ENCODE results near the gene ZBTB20. TPM values are rescaled to one million over a fixed set of nuclear protein-coding genes. Genes with fewer than 3 reads are reported as not detected.

ZBTB20 gene
- total RNA-seq, 1 experiment from 2014 or later, result 10.7 TPM

DNA sequence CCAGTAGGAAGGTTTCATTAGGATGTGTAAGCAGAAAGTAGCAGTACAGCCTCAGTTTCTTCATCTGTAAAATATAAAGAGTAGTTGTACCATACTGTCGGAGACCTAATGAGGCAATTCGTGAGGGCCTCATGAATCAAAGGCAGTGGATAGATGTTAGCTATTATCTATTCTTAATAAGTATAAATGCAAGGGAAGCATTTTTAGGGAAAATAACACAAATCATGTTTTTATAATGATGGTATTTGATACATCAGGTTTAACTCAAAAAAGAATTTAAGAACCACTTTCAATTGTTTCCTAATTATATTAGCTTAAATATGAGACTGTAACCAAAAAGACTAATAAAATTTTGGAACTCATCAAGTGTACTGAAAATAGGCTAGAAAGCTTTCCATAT is 309.1 kb downstream of the ZBTB20 start:
- no TSS peak for BruUV-seq (replicated peaks)
- peaks cover 5% of the 10 kb centered on the region for H3K36me3 Mint-ChIP-seq (ENCODE audit: insufficient read depth, unreplicated experiment)
- CTCF ChIA-PET, result no interaction called here
- POLR2A ChIA-PET, result no interaction called here
- H3K9me3 Mint-ChIP-seq (ENCODE audit: unreplicated experiment), result no peaks in the 10 kb centered on the region
- no peak for TF ChIP-seq CTCF (IDR thresholded peaks at IDR 0.05; ENCODE audit: unreplicated experiment)
- H3K4me3 Mint-ChIP-seq (ENCODE audit: unreplicated experiment), result no peak overlapping the region
- H3K4me1 Mint-ChIP-seq (ENCODE audit: insufficient read depth, unreplicated experiment), result peaks cover 10% of the 10 kb centered on the region
- no peaks in the 10 kb centered on the region for H3K27me3 Mint-ChIP-seq (ENCODE audit: insufficient read depth, unreplicated experiment)
- no peak for DNase-seq (ENCODE audit: unreplicated experiment)
- intact Hi-C loops (cut with micrococcal nuclease), result no loop called here
- H3K27ac Mint-ChIP-seq (ENCODE audit: low read depth, unreplicated experiment), result no peak overlapping the region

GRCh38 chr3:114834175-114834940 is 312.7 kb downstream of the ZBTB20 start:
- H3K9me3 Mint-ChIP-seq (ENCODE audit: unreplicated experiment), result no peaks in the 10 kb centered on the region
- no peak for TF ChIP-seq CTCF (IDR thresholded peaks at IDR 0.05; ENCODE audit: unreplicated experiment)
- CTCF ChIA-PET, result interaction anchor here (2.4 kb wide), 1 partner anchor 258 kb away, joined by 8 read pairs; no protein-coding TSS in a partner anchor
- POLR2A ChIA-PET, result no interaction called here
- no peaks in the 10 kb centered on the region for H3K27me3 Mint-ChIP-seq (ENCODE audit: insufficient read depth, unreplicated experiment)
- intact Hi-C loops (cut with micrococcal nuclease), result no loop called here
- H3K4me1 Mint-ChIP-seq (ENCODE audit: insufficient read depth, unreplicated experiment), result no peaks in the 10 kb centered on the region
- no TSS peak for BruUV-seq (replicated peaks)
- H3K4me3 Mint-ChIP-seq (ENCODE audit: unreplicated experiment), result no peak overlapping the region
- H3K36me3 Mint-ChIP-seq (ENCODE audit: insufficient read depth, unreplicated experiment), result peaks cover 5% of the 10 kb centered on the region
- DNase-seq (ENCODE audit: unreplicated experiment), result no peak
- H3K27ac Mint-ChIP-seq (ENCODE audit: low read depth, unreplicated experiment), result no peak overlapping the region

GRCh38 chr3:114831861-114832260 is 315.2 kb downstream of the ZBTB20 start:
- Mint-ChIP-seq H3K9me3 (ENCODE audit: unreplicated experiment) (no peaks in the 10 kb centered on the region), H3K4me3 (ENCODE audit: unreplicated experiment) (no peak overlapping the region), H3K36me3 (ENCODE audit: insufficient read depth, unreplicated experiment) (no peaks in the 10 kb centered on the region), H3K4me1 (ENCODE audit: insufficient read depth, unreplicated experiment) (no peaks in the 10 kb centered on the region), H3K27ac (ENCODE audit: low read depth, unreplicated experiment) (no peak overlapping the region), H3K27me3 (ENCODE audit: insufficient read depth, unreplicated experiment) (no peaks in the 10 kb centered on the region)
- no peak for DNase-seq (ENCODE audit: unreplicated experiment)
- BruUV-seq (replicated peaks), result no TSS peak
- intact Hi-C loops (cut with micrococcal nuclease), result no loop called here
- no peak for TF ChIP-seq CTCF (IDR thresholded peaks at IDR 0.05; ENCODE audit: unreplicated experiment)
- POLR2A ChIA-PET, result interaction anchor here (0.9 kb wide), 1 partner anchor 8 kb away, joined by 3 read pairs; no protein-coding TSS in a partner anchor
- CTCF ChIA-PET, result interaction anchor here (1.2 kb wide), 1 partner anchor 469 kb away, joined by 3 read pairs; no protein-coding TSS in a partner anchor

DNA sequence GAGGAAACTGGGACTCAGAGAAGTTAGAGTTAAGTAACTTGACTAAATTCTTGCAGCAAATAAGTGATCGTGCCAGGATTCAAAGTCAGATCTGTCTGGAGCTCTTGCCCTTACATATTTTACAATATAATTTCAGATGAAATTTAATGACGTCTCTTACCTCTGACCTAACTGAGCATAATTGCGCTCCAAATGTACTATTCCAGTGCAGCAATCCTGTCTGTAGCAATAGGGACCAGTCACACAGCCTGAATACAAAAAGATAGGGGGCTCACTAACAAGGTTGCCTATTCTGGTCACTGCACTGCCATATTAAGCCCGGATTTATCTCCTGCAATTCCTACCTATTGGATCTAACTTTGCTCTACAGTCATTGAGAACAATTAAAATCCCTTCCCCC is 316.4 kb downstream of the ZBTB20 start:
- TF ChIP-seq CTCF (IDR thresholded peaks at IDR 0.05; ENCODE audit: unreplicated experiment), result no peak
- H3K27me3 Mint-ChIP-seq (ENCODE audit: insufficient read depth, unreplicated experiment), result no peaks in the 10 kb centered on the region
- H3K4me3 Mint-ChIP-seq (ENCODE audit: unreplicated experiment), result no peak overlapping the region
- H3K9me3 Mint-ChIP-seq (ENCODE audit: unreplicated experiment), result no peaks in the 10 kb centered on the region
- no peaks in the 10 kb centered on the region for H3K4me1 Mint-ChIP-seq (ENCODE audit: insufficient read depth, unreplicated experiment)
- intact Hi-C loops (cut with micrococcal nuclease), result no loop called here
- no TSS peak for BruUV-seq (replicated peaks)
- DNase-seq (ENCODE audit: unreplicated experiment), result no peak
- H3K27ac Mint-ChIP-seq (ENCODE audit: low read depth, unreplicated experiment), result no peak overlapping the region
- CTCF ChIA-PET, result interaction anchor here (0.6 to 1.3 kb wide), 3 partner anchors 387 to 887 kb away, joined by 3 to 5 read pairs (median 4); no protein-coding TSS in a partner anchor
- no peaks in the 10 kb centered on the region for H3K36me3 Mint-ChIP-seq (ENCODE audit: insufficient read depth, unreplicated experiment)
- POLR2A ChIA-PET, result interaction anchor here (1.2 kb wide), 1 partner anchor 108 kb away, joined by 3 read pairs; no protein-coding TSS in a partner anchor

Measured in MCF 10A (cell line).